HepG2 (cell line): ENCODE measurements around the gene CHMP1A. TPM values are rescaled to one million over a fixed set of nuclear protein-coding genes. Genes with fewer than 3 reads are reported as not detected.

Source experiments
- DNMT3B ChIP-seq: conservative IDR thresholded peaks from 2 replicates; pipeline ENCODE4 v1.6.1; 2016; ENCODE audit warnings: missing biosample characterization, control low read depth
- FOSL2 ChIP-seq: sonication (generic); formaldehyde crosslinking; IDR thresholded peaks from 2 replicates; pipeline ENCODE4 v1.4.0; 2020; ENCODE audit warnings: missing genetic modification reagents
- MTA1 ChIP-seq: sonication (generic); formaldehyde crosslinking; IDR thresholded peaks from 2 replicates; pipeline ENCODE4 v1.4.0; 2020; ENCODE audit warnings: missing genetic modification reagents, mild to moderate bottlenecking, borderline replicate concordance
- NFKBIZ ChIP-seq: IDR thresholded peaks from 2 replicates; pipeline ENCODE4 v1.6.1; 2018; ENCODE audit warnings: missing genetic modification reagents, missing compliant biosample characterization
- XBP1 ChIP-seq: sonication (generic); formaldehyde crosslinking; IDR thresholded peaks from 2 replicates; pipeline ENCODE4 v1.5.0; 2020; ENCODE audit warnings: missing genetic modification reagents
- ZBTB38 ChIP-seq: sonication (generic); formaldehyde crosslinking; IDR thresholded peaks from 2 replicates; pipeline ENCODE4 v1.5.1; 2020; ENCODE audit warnings: mild to moderate bottlenecking, missing genetic modification reagents
- ZNF160 ChIP-seq: sonication (generic); formaldehyde crosslinking; IDR thresholded peaks from 2 replicates; pipeline ENCODE4 v1.8.0; 2022; ENCODE audit warnings: mild to moderate bottlenecking, inconsistent platforms, missing genetic modification reagents
- ZNF670 ChIP-seq: sonication (generic); formaldehyde crosslinking; IDR thresholded peaks from 2 replicates; pipeline ENCODE4 v1.8.0; 2022; ENCODE audit warnings: mild to moderate bottlenecking, missing genetic modification reagents, borderline replicate concordance
- ZNF7 ChIP-seq: IDR thresholded peaks from 2 replicates; pipeline ENCODE4 v1.6.1; 2016; ENCODE audit warnings: missing biosample characterization, missing genetic modification reagents
- polyA plus RNA-seq, 8 experiments: library from polyadenylated mRNA; depleted of rRNA in 3 of 8; stranded (reverse) in 7 of 8; unstranded in 1 of 8; fragments of >200 nt; fragmentation: Illumina TruSeq in 4 of 8; extraction: Trizol in 4 of 8; gene quantifications; 2 replicates each; pipeline versions ENCODE4 v1.2.1 to v1.2.3, GENCODE V29; 2011 to 2016; ENCODE audit warnings: low read depth in 4 of 8, missing spikeins in 1 of 8, mixed read lengths in 1 of 8; ENCODE audit not compliant: insufficient read depth in 1 of 8
- total RNA-seq, 5 experiments: library from RNA; depleted of rRNA; stranded (reverse); fragments of >200 nt; fragmentation: Illumina TruSeq; extraction: Trizol; gene quantifications; 2 replicates each; pipeline ENCODE4 v1.2.3, GENCODE V29; 2016; ENCODE audit warnings: low read depth in 1 of 5
- TF ChIP-seq, protein P1 (sequence below): sonication (generic); formaldehyde crosslinking; IDR thresholded peaks from 2 replicates; pipeline ENCODE4 v1.5.0; 2020; ENCODE audit warnings: mild to moderate bottlenecking, missing genetic modification reagents
- TF ChIP-seq, protein P2 (sequence below): sonication (generic); formaldehyde crosslinking; IDR thresholded peaks from 2 replicates; pipeline ENCODE4 v1.4.0; 2020; ENCODE audit warnings: missing genetic modification reagents
- TF ChIP-seq, protein P3 (sequence below): IDR thresholded peaks from 2 replicates; pipeline ENCODE4 v1.6.1; 2016
- TF ChIP-seq, protein P4 (sequence below): sonication (generic); formaldehyde crosslinking; IDR thresholded peaks from 2 replicates; pipeline ENCODE4 v1.4.0; 2020; ENCODE audit warnings: missing genetic modification reagents
- TF ChIP-seq, protein P5 (sequence below): sonication (generic); formaldehyde crosslinking; IDR thresholded peaks from 2 replicates; pipeline ENCODE4 v1.4.0; 2020; ENCODE audit warnings: mild to moderate bottlenecking, missing genetic modification reagents
- TF ChIP-seq, protein P6 (sequence below): sonication (generic); formaldehyde crosslinking; IDR thresholded peaks from 2 replicates; pipeline ENCODE4 v1.8.1; 2023; ENCODE audit warnings: mild to moderate bottlenecking, missing genetic modification reagents

CHMP1A gene
- total and polyA plus RNA-seq, 2 of the 13 experiments (the other 11 are each of a cell fraction or from before 2014, with no cell fraction given) = 69.4 to 73.3 TPM

DNA sequence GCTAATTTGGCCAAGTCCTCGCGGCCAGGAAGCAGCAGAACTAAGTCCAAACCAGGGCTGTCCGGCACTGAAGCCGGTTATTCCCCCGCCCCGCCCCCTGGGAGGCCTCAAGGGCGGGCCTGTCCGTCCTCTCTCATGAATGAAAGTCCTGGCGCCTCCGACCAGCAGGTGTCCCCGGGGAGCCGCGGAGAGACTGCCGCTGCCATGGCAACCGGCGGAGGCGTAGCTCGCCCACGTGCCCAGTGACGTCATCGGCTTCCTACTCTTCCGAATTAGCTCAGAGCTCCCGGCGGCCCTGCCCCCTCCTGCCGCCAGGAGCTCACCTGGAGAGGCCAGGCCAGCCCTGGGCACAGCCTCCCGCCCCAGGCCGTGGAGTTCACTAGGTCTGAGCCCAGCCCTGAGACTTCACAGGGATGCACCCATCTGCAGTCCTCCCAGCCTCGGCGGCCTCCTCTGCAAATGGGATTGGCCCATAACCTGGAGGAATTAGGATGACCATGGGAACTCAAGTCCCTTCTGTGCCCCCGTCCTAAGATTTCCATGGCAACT is 42.7 kb upstream of the CHMP1A start (continued):
- TF ChIP-seq, protein P1, sequence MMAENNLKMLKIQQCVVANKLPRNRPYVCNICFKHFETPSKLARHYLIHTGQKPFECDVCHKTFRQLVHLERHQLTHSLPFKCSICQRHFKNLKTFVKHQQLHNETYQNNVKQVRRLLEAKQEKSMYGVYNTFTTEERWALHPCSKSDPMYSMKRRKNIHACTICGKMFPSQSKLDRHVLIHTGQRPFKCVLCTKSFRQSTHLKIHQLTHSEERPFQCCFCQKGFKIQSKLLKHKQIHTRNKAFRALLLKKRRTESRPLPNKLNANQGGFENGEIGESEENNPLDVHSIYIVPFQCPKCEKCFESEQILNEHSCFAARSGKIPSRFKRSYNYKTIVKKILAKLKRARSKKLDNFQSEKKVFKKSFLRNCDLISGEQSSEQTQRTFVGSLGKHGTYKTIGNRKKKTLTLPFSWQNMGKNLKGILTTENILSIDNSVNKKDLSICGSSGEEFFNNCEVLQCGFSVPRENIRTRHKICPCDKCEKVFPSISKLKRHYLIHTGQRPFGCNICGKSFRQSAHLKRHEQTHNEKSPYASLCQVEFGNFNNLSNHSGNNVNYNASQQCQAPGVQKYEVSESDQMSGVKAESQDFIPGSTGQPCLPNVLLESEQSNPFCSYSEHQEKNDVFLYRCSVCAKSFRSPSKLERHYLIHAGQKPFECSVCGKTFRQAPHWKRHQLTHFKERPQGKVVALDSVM = peak; percentile 66
- TF ChIP-seq, protein P2, sequence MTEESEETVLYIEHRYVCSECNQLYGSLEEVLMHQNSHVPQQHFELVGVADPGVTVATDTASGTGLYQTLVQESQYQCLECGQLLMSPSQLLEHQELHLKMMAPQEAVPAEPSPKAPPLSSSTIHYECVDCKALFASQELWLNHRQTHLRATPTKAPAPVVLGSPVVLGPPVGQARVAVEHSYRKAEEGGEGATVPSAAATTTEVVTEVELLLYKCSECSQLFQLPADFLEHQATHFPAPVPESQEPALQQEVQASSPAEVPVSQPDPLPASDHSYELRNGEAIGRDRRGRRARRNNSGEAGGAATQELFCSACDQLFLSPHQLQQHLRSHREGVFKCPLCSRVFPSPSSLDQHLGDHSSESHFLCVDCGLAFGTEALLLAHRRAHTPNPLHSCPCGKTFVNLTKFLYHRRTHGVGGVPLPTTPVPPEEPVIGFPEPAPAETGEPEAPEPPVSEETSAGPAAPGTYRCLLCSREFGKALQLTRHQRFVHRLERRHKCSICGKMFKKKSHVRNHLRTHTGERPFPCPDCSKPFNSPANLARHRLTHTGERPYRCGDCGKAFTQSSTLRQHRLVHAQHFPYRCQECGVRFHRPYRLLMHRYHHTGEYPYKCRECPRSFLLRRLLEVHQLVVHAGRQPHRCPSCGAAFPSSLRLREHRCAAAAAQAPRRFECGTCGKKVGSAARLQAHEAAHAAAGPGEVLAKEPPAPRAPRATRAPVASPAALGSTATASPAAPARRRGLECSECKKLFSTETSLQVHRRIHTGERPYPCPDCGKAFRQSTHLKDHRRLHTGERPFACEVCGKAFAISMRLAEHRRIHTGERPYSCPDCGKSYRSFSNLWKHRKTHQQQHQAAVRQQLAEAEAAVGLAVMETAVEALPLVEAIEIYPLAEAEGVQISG = no peak; the same call in 1 of the 2 replicates
- TF ChIP-seq XBP1 (CRISPR knock-in tag) = peak; percentile 56; the same call in 1 of the 2 replicates
- TF ChIP-seq, protein P3, sequence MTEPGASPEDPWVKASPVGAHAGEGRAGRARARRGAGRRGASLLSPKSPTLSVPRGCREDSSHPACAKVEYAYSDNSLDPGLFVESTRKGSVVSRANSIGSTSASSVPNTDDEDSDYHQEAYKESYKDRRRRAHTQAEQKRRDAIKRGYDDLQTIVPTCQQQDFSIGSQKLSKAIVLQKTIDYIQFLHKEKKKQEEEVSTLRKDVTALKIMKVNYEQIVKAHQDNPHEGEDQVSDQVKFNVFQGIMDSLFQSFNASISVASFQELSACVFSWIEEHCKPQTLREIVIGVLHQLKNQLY (CRISPR knock-in tag) = peak; percentile 73
- 0 out of 2 replicates have a peak, but pooled peaks have one; percentile 20 for TF ChIP-seq MTA1 (CRISPR knock-in tag)
- peak; percentile 84 for TF ChIP-seq FOSL2 (CRISPR knock-in tag)
- TF ChIP-seq, protein P4, sequence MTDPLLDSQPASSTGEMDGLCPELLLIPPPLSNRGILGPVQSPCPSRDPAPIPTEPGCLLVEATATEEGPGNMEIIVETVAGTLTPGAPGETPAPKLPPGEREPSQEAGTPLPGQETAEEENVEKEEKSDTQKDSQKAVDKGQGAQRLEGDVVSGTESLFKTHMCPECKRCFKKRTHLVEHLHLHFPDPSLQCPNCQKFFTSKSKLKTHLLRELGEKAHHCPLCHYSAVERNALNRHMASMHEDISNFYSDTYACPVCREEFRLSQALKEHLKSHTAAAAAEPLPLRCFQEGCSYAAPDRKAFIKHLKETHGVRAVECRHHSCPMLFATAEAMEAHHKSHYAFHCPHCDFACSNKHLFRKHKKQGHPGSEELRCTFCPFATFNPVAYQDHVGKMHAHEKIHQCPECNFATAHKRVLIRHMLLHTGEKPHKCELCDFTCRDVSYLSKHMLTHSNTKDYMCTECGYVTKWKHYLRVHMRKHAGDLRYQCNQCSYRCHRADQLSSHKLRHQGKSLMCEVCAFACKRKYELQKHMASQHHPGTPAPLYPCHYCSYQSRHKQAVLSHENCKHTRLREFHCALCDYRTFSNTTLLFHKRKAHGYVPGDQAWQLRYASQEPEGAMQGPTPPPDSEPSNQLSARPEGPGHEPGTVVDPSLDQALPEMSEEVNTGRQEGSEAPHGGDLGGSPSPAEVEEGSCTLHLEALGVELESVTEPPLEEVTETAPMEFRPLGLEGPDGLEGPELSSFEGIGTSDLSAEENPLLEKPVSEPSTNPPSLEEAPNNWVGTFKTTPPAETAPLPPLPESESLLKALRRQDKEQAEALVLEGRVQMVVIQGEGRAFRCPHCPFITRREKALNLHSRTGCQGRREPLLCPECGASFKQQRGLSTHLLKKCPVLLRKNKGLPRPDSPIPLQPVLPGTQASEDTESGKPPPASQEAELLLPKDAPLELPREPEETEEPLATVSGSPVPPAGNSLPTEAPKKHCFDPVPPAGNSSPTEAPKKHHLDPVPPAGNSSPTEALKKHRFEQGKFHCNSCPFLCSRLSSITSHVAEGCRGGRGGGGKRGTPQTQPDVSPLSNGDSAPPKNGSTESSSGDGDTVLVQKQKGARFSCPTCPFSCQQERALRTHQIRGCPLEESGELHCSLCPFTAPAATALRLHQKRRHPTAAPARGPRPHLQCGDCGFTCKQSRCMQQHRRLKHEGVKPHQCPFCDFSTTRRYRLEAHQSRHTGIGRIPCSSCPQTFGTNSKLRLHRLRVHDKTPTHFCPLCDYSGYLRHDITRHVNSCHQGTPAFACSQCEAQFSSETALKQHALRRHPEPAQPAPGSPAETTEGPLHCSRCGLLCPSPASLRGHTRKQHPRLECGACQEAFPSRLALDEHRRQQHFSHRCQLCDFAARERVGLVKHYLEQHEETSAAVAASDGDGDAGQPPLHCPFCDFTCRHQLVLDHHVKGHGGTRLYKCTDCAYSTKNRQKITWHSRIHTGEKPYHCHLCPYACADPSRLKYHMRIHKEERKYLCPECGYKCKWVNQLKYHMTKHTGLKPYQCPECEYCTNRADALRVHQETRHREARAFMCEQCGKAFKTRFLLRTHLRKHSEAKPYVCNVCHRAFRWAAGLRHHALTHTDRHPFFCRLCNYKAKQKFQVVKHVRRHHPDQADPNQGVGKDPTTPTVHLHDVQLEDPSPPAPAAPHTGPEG (CRISPR knock-in tag) = 0 out of 2 replicates have a peak, but pooled peaks have one; percentile 11
- 0 out of 2 replicates have a peak, but pooled peaks have one; percentile 47 for TF ChIP-seq DNMT3B (CRISPR knock-in tag)
- TF ChIP-seq, protein P5, sequence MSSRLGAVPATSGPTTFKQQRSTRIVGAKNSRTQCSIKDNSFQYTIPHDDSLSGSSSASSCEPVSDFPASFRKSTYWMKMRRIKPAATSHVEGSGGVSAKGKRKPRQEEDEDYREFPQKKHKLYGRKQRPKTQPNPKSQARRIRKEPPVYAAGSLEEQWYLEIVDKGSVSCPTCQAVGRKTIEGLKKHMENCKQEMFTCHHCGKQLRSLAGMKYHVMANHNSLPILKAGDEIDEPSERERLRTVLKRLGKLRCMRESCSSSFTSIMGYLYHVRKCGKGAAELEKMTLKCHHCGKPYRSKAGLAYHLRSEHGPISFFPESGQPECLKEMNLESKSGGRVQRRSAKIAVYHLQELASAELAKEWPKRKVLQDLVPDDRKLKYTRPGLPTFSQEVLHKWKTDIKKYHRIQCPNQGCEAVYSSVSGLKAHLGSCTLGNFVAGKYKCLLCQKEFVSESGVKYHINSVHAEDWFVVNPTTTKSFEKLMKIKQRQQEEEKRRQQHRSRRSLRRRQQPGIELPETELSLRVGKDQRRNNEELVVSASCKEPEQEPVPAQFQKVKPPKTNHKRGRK (CRISPR knock-in tag) = no peak
- 0 out of 2 replicates have a peak, but pooled peaks have one; percentile 74 for TF ChIP-seq ZNF670 (CRISPR knock-in tag)
- TF ChIP-seq ZNF7 (CRISPR knock-in tag) = no peak
- peak; percentile 70 for TF ChIP-seq ZBTB38 (CRISPR knock-in tag)
- 0 out of 2 replicates have a peak, but pooled peaks have one; percentile 57 for TF ChIP-seq ZNF160 (CRISPR knock-in tag)
- TF ChIP-seq, protein P6, sequence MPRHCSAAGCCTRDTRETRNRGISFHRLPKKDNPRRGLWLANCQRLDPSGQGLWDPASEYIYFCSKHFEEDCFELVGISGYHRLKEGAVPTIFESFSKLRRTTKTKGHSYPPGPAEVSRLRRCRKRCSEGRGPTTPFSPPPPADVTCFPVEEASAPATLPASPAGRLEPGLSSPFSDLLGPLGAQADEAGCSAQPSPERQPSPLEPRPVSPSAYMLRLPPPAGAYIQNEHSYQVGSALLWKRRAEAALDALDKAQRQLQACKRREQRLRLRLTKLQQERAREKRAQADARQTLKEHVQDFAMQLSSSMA (CRISPR knock-in tag) = peak; percentile 72; the same call in 1 of the 2 replicates
- 0 out of 2 replicates have a peak, but pooled peaks have one; percentile 59 for TF ChIP-seq NFKBIZ (CRISPR knock-in tag)
